Natural killer cell (primary cell): ENCODE results near the gene CARF. TPM values are rescaled to one million over a fixed set of nuclear protein-coding genes. Genes with fewer than 3 reads are reported as not detected.
"Not testable (repeated sequence)": the region's sequence is repeated elsewhere in the genome, so short reads cannot be mapped to it uniquely, and the experiment has no call there.

Experiments
- ATAC-seq, 3 donors: fragments of 150-1000 bp in 2 of 3; fragments of 200-7000 bp in 1 of 3; cut with Tn5 transposase; 1 replicate in 1 of 3; 2 replicates in 2 of 3; pipeline ENCODE4 v1.10.0; 2021; ENCODE audit warnings: mild to moderate bottlenecking in 2 of 3, moderate library complexity in 2 of 3
- DNase-seq, 2 donors: peaks; one replicate each; pipeline versions ENCODE4 v3.0.0 to v3.0.0-alpha.2; 2013 to 2021; ENCODE audit warnings: mixed read lengths in 1 of 2
- H3K27ac ChIP-seq: one replicate; pipeline ENCODE4 v1.5.1; 2013; ENCODE audit warnings: mild to moderate bottlenecking, low read length
- H3K27me3 ChIP-seq: one replicate; pipeline ENCODE4 v1.6.1; 2013; ENCODE audit warnings: low read length; ENCODE audit not compliant: control insufficient read depth, insufficient read depth
- H3K36me3 ChIP-seq: one replicate; pipeline ENCODE4 v1.6.1; 2013; ENCODE audit warnings: low read length; ENCODE audit not compliant: control insufficient read depth, insufficient read depth
- H3K4me1 ChIP-seq: one replicate; pipeline ENCODE4 v1.6.1; 2013; ENCODE audit warnings: low read length; ENCODE audit not compliant: control insufficient read depth, insufficient read depth
- H3K4me3 ChIP-seq: one replicate; pipeline ENCODE4 v1.5.1; 2013; ENCODE audit warnings: low read length
- H3K9me3 ChIP-seq: one replicate; pipeline ENCODE4 v1.6.1; 2013; ENCODE audit warnings: low read length; ENCODE audit not compliant: control insufficient read depth, insufficient read depth
- H3K27ac Mint-ChIP-seq, 2 donors: one replicate each; pipeline ENCODE4 v1.8.0; 2022; ENCODE audit warnings: mild to moderate bottlenecking in 2 of 2, mixed read lengths in 2 of 2, moderate library complexity in 1 of 2
- H3K27me3 Mint-ChIP-seq, 2 donors: one replicate each; pipeline ENCODE4 v1.8.0; 2022; ENCODE audit warnings: low read depth in 2 of 2, mixed read lengths in 2 of 2
- H3K36me3 Mint-ChIP-seq: one replicate; pipeline ENCODE4 v1.8.0; 2022; ENCODE audit warnings: mixed read lengths
- H3K4me1 Mint-ChIP-seq, 2 donors: one replicate each; pipeline ENCODE4 v1.8.0; 2022; ENCODE audit warnings: mixed read lengths in 2 of 2
- H3K4me3 Mint-ChIP-seq: one replicate; pipeline ENCODE4 v1.8.0; 2022; ENCODE audit warnings: mild to moderate bottlenecking, moderate library complexity, mixed read lengths
- H3K9me3 Mint-ChIP-seq, 2 donors: one replicate each; pipeline ENCODE4 v1.8.0; 2022; ENCODE audit warnings: mixed read lengths in 2 of 2
- WGBS: methylation state at CpG from one replicate; pipeline ENCODE4 v1.1.7; 2013; ENCODE audit warnings: missing lambda C conversion rate; ENCODE audit not compliant: insufficient coverage; 5-methylcytosine and 5-hydroxymethylcytosine counted together
- intact Hi-C: fragments of 100-400 bp; cut with micrococcal nuclease; formaldehyde crosslinking; loops from one replicate; pipeline ENCODE4 v1.14.2; 2022
- total RNA-seq, 4 donors: library from RNA; stranded (reverse); fragments of 120-200 nt in 1 of 4; gene quantifications; one replicate each; pipeline versions ENCODE4 v1.2.3 to v1.2.4, GENCODE V29; 2013 to 2022
- TF ChIP-seq, protein P1 (sequence below): fragments of 200-600 bp; IDR thresholded peaks from one replicate; pipeline ENCODE4 v1.8.0; 2022; ENCODE audit warnings: antibody characterized with exemption

The CARF gene
- total RNA-seq, 3 donors from 2014 or later (not counting 1 experiment from before 2014, with no cell fraction given) = 15.7 to 18.8 (median 16.0) TPM

DNA sequence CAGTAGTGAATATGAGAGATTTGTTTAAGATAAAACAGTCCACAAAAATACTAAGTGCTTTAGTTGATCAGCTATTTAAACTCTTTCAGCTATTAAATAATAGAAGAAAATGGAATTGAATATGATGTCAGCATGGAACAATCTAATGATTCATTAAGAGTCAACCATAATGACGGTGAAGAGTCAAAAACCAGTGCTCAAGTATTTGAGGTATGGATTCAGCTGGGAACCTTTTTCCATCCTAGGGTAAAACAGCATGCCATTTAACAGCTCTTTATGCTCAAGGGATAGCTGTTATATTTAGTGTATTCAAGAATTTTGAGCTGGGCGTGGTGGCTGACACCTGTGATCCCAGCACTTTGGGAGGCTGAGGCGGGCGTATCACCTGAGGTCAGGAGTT is 29.7 kb downstream of the CARF start:
- Mint-ChIP-seq H3K27ac (no peak overlapping the region), H3K36me3 (peaks cover 15% of the 10 kb centered on the region), H3K9me3 (peaks cover 0 to 3% of the 10 kb centered on the region in 2 donors), H3K4me1 (no peaks in the 10 kb centered on the region), H3K4me3 (no peak overlapping the region), H3K27me3 (no peaks in the 10 kb centered on the region)
- WGBS = 96% methylated on average over 4 of the region's 4 CpGs
- TF ChIP-seq, protein P1, sequence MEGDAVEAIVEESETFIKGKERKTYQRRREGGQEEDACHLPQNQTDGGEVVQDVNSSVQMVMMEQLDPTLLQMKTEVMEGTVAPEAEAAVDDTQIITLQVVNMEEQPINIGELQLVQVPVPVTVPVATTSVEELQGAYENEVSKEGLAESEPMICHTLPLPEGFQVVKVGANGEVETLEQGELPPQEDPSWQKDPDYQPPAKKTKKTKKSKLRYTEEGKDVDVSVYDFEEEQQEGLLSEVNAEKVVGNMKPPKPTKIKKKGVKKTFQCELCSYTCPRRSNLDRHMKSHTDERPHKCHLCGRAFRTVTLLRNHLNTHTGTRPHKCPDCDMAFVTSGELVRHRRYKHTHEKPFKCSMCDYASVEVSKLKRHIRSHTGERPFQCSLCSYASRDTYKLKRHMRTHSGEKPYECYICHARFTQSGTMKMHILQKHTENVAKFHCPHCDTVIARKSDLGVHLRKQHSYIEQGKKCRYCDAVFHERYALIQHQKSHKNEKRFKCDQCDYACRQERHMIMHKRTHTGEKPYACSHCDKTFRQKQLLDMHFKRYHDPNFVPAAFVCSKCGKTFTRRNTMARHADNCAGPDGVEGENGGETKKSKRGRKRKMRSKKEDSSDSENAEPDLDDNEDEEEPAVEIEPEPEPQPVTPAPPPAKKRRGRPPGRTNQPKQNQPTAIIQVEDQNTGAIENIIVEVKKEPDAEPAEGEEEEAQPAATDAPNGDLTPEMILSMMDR = no peak
- DNase-seq = no peak
- no peaks in the 10 kb centered on the region for H3K9me3 ChIP-seq
- ATAC-seq = no peak
- H3K36me3 ChIP-seq = peaks cover 4% of the 10 kb centered on the region
- intact Hi-C loops = no loop called here
- no peak overlapping the region for H3K4me3 ChIP-seq
- no peaks in the 10 kb centered on the region for H3K27me3 ChIP-seq
- H3K27ac ChIP-seq = no peak overlapping the region
- H3K4me1 ChIP-seq = no peaks in the 10 kb centered on the region

DNA sequence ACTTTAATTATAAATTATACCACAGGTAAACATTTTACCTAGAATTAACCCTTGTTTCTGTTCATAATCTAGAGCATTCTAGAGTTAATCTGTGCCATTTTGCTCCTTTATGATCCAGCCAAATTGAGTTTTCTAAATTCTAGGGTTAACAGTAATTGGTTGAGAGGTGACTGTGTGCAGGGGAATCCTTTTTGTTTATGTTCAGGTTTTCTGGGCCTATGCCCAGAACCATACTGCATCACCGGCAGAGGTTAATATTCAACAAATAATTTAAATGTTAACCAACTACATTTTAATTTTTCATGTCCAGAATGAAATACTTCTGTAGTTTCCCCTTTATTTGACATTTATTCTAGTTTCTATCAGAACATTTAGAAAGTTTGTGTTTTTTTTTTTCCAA is 32.3 kb downstream of the CARF start:
- Mint-ChIP-seq H3K4me3 (no peak overlapping the region), H3K27ac (no peak overlapping the region), H3K9me3 (peaks cover 0 to 5% of the 10 kb centered on the region in 2 donors), H3K36me3 (peaks cover 32% of the 10 kb centered on the region), H3K4me1 (no peaks in the 10 kb centered on the region), H3K27me3 (no peaks in the 10 kb centered on the region)
- WGBS = 100% methylated on average over 1 of the region's 1 CpG
- intact Hi-C loops = no loop called here
- ATAC-seq = no peak
- TF ChIP-seq, protein P1 = no peak
- Histone ChIP-seq H3K27me3 (no peaks in the 10 kb centered on the region), H3K36me3 (peaks cover 4% of the 10 kb centered on the region), H3K9me3 (no peaks in the 10 kb centered on the region), H3K4me3 (no peak overlapping the region), H3K4me1 (no peaks in the 10 kb centered on the region), H3K27ac (no peak overlapping the region)
- DNase-seq = no peak

DNA sequence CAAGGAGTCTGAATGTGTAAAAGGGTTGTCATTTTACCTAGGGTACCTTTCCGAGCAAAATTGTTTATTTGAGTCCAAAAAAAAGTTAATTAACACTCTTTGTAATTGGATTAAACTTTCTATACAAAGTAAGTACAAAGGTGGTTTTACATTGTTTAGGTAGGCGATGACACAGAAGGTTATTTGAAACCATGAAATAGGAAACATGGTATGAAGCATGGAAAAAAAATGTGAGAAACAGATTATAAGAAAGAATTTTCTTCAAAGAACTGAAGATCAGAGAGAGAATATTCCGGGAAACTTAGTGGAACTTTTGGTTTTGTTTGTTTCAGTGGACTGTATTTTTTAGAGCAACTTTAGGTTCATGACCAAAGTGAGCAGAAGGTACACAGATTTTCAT is 32.7 kb downstream of the CARF start:
- Histone ChIP-seq H3K36me3 (peaks cover 4% of the 10 kb centered on the region), H3K4me3 (no peak overlapping the region), H3K27me3 (no peaks in the 10 kb centered on the region), H3K27ac (no peak overlapping the region), H3K4me1 (no peaks in the 10 kb centered on the region), H3K9me3 (no peaks in the 10 kb centered on the region)
- Mint-ChIP-seq H3K36me3 (peaks cover 32% of the 10 kb centered on the region), H3K4me1 (no peaks in the 10 kb centered on the region), H3K27me3 (no peaks in the 10 kb centered on the region), H3K9me3 (peaks cover 0 to 5% of the 10 kb centered on the region in 2 donors), H3K4me3 (no peak overlapping the region), H3K27ac (no peak overlapping the region)
- ATAC-seq (no peak), DNase-seq (no peak)
- TF ChIP-seq, protein P1 = no peak
- 100% methylated on average over 2 of the region's 3 CpGs for WGBS
- intact Hi-C loops = no loop called here

DNA sequence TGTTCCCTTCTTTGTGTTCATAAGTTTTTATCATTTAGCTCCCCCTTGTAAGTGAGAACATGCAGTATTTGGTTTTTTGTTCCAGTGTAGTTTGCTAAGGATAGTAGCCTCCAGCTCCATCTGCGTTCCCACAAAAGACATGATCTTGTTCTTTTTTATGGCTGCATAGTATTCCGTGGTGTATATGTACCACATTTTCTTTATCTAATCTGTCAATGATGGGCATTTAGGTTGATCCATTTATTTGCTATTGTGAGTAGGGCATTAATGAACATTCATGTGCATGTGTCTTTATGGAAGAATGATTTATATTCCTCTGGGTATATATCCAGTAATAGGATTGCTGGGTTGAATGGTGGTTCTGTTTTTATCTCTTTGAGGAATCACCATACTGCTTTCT is 33.4 kb downstream of the CARF start:
- H3K9me3 Mint-ChIP-seq = peaks cover 0 to 5% of the 10 kb centered on the region in 2 donors
- no peak for ATAC-seq
- no peak overlapping the region for H3K27ac Mint-ChIP-seq
- Histone ChIP-seq H3K36me3 (peaks cover 4% of the 10 kb centered on the region), H3K4me3 (no peak overlapping the region), H3K9me3 (no peaks in the 10 kb centered on the region), H3K4me1 (no peaks in the 10 kb centered on the region), H3K27me3 (no peaks in the 10 kb centered on the region), H3K27ac (no peak overlapping the region)
- TF ChIP-seq, protein P1 = no peak
- intact Hi-C loops = no loop called here
- no peak overlapping the region for H3K4me3 Mint-ChIP-seq
- H3K27me3 Mint-ChIP-seq = no peaks in the 10 kb centered on the region
- H3K36me3 Mint-ChIP-seq = peaks cover 32% of the 10 kb centered on the region
- no peaks in the 10 kb centered on the region for H3K4me1 Mint-ChIP-seq
- 100% methylated on average over 2 of the region's 2 CpGs for WGBS
- no peak for DNase-seq

DNA sequence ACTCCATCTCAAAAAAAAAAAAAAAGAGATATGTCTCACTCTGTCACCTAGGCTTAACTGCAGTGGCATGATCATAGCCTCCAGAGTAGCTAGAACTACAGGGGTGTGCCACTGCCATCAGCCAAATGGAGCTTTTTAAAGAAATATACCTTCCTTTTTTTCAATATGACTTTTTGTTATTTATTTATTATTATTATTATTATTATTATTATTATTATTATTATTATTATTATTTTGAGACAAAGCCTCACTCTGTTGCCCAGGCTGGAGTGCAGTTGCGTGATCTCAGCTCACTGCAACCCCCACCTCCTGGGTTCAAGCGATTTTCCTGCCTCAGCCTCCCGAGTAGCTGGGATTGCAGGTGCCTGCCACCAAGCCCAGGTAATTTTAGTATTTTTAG is 37.3 kb downstream of the CARF start:
- not testable (repeated sequence) for H3K4me1 Mint-ChIP-seq
- peaks cover 32% of the 10 kb centered on the region for H3K36me3 Mint-ChIP-seq

More for the DNA sequence above, 37.3 kb downstream of the CARF start:
- H3K4me3 ChIP-seq, H3K9me3 ChIP-seq, H3K27me3 ChIP-seq, DNase-seq, H3K27ac Mint-ChIP-seq, H3K27me3 Mint-ChIP-seq, ATAC-seq, H3K4me3 Mint-ChIP-seq, intact Hi-C loops, H3K27ac ChIP-seq, H3K4me1 ChIP-seq, H3K9me3 Mint-ChIP-seq, H3K36me3 ChIP-seq: not testable (repeated sequence)
- 100% methylated on average over 3 of the region's 3 CpGs for WGBS
